ENCODE data around the gene IL2RG. TPM values are rescaled to one million over a fixed set of nuclear protein-coding genes. Genes with fewer than 3 reads are reported as not detected.

The IL2RG gene
- total RNA-seq, 1 experiment from 2014 or later: not detected

DNA sequence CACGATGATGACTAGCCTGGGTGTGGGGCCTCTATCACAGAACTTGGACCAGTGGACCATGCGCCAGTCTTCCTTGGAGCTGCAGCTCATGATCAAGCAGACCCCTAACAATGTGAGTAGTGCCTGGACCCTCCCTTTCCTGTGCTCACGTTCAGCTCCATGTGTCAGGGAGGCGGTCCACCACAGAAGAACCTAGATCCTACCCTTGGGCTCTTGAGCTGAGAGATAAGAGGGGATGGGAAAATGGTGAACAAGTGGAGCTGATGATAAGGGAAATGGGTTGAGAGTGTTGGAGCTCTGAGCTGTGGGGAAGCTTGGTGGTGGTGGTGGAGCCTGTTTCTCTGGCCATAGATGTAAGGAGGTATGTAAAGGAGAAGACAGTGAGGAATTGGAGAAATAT is 20.1 kb upstream of the IL2RG start:
- no peak for DNase-seq
- H3K79me2 ChIP-seq (ENCODE audit: insufficient read depth, low read length): no peaks in the 10 kb centered on the region
- no peak overlapping the region for H2BK5ac ChIP-seq (ENCODE audit: insufficient read length, low read length)
- no peak overlapping the region for H4K5ac ChIP-seq (ENCODE audit: insufficient read length, low read depth, low read length)
- H3T11ph ChIP-seq (ENCODE audit: low read length): no peak overlapping the region
- H4K20me1 ChIP-seq (ENCODE audit: control insufficient read depth, insufficient read depth, insufficient read length): no peaks in the 10 kb centered on the region
- H3K27me3 ChIP-seq (ENCODE audit: insufficient read depth, low read length): no peaks in the 10 kb centered on the region
- H3K79me1 ChIP-seq (ENCODE audit: insufficient read depth, low read depth, low read length, poor library complexity, severe bottlenecking): no peaks in the 10 kb centered on the region
- no peak overlapping the region for H4K8ac ChIP-seq (replicated peaks; ENCODE audit: insufficient read length, low read depth, low read length)
- H3K4ac ChIP-seq (ENCODE audit: low read depth, low read length): no peak overlapping the region
- no peak overlapping the region for H4K91ac ChIP-seq (ENCODE audit: insufficient read length, low read depth, low read length)
- H3K18ac ChIP-seq (ENCODE audit: insufficient read length, low read depth, low read length): no peak overlapping the region
- H3K9ac ChIP-seq (ENCODE audit: extremely low read depth, insufficient read length, low read length): no peak overlapping the region
- no peak overlapping the region for H2BK15ac ChIP-seq (ENCODE audit: low read depth, low read length)
- H3K23ac ChIP-seq (ENCODE audit: insufficient read length, low read depth, low read length): no peak overlapping the region
- Mint-ChIP-seq H3K36me3 (ENCODE audit: insufficient read depth in 1 of 3, low read depth in 3 of 3) (peaks cover 58 to 92% (median 79%) of the 10 kb centered on the region in 3 experiments), H3K9me3 (peaks cover 71 to 81% of the 10 kb centered on the region in 2 experiments), H3K4me3 (no peak overlapping the region), H3K27ac (no peak overlapping the region), H3K4me1 (0 out of 4 replicates have a peak, but pooled peaks cover 0 to 5% of the 10 kb centered on the region in 2 experiments), H3K27me3 (ENCODE audit: low read depth) (peaks cover 2% of the 10 kb centered on the region)
- no CpG with 5 or more reads among the region's 4 CpGs for WGBS (ENCODE audit: extremely low coverage, insufficient read length, low lambda C conversion rate)
- H2BK120ac ChIP-seq (ENCODE audit: low read depth, low read length, poor library complexity, severe bottlenecking): no peak overlapping the region
- TF ChIP-seq, protein P1, sequence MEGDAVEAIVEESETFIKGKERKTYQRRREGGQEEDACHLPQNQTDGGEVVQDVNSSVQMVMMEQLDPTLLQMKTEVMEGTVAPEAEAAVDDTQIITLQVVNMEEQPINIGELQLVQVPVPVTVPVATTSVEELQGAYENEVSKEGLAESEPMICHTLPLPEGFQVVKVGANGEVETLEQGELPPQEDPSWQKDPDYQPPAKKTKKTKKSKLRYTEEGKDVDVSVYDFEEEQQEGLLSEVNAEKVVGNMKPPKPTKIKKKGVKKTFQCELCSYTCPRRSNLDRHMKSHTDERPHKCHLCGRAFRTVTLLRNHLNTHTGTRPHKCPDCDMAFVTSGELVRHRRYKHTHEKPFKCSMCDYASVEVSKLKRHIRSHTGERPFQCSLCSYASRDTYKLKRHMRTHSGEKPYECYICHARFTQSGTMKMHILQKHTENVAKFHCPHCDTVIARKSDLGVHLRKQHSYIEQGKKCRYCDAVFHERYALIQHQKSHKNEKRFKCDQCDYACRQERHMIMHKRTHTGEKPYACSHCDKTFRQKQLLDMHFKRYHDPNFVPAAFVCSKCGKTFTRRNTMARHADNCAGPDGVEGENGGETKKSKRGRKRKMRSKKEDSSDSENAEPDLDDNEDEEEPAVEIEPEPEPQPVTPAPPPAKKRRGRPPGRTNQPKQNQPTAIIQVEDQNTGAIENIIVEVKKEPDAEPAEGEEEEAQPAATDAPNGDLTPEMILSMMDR (conservative IDR thresholded peaks at IDR 0.05): no peak
- peaks cover 41% of the 10 kb centered on the region for H3K9me3 ChIP-seq (ENCODE audit: control insufficient read depth, low read depth, low read length)
- no peak overlapping the region for H2AFZ ChIP-seq (ENCODE audit: low read length)
- no peak overlapping the region for H2BK20ac ChIP-seq (ENCODE audit: low read depth, low read length, poor library complexity, severe bottlenecking)
- H3K56ac ChIP-seq (ENCODE audit: insufficient read length, low read depth, low read length): no peak overlapping the region
- H3K14ac ChIP-seq (ENCODE audit: insufficient read depth, low read length): no peak overlapping the region
- H2BK12ac ChIP-seq (ENCODE audit: insufficient read length, low read depth, low read length): no peak overlapping the region
- no peak overlapping the region for H3K4me2 ChIP-seq (ENCODE audit: insufficient read depth, insufficient read length, low read length)
- H2AK5ac ChIP-seq (ENCODE audit: insufficient read length, low read length): no peak overlapping the region
- no peaks in the 10 kb centered on the region for H3K4me1 ChIP-seq (ENCODE audit: insufficient read depth, low read length)
- no peak overlapping the region for H3K27ac ChIP-seq (ENCODE audit: insufficient read length, low read depth, low read length)
- no peaks in the 10 kb centered on the region for H3K23me2 ChIP-seq (ENCODE audit: insufficient read length, low read depth, low read length, poor library complexity, severe bottlenecking)
